GM12801 (cell line): ENCODE data around the gene HSD17B4.

ENCODE experiments used
- CTCF ChIP-seq: IDR thresholded peaks from one replicate; pipeline ENCODE4 v1.5.1; 2011; ENCODE audit warnings: control low read depth; ENCODE audit not compliant: insufficient read length; ENCODE audit errors: extremely low read depth

The HSD17B4 gene

DNA sequence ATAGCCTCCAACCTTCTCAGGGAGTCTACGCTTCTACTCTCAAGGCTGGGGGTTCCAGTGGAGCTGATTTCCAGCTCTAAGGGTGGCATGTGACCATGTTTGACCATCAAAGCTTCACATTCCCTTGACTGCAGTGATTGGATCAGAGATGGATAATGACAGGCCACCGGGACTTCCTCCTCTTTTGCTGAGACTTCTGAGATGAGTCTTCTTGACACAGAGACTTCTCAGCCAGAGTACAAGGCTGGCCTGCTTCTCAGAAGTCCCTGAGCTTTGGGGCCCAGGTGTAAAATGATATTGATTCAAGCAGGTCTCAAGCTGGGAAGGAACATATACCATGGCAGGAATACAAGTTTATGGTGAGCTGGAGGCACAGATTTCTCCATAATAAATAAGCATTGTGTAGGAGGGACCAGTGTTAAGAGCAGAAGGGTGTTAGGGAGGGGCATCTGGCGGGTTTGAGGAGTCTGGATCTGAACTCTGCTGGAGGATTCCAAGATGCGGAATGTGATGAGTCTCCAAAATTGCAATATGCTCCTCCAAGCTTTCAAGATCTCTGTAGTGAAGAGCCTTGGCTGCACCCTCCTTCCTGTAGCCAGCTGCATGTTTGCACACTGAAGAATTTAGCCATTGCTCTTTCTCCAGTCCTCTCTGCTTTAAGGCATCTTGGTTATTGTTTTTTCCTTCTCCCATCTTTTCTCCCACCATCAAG, 41.7 kb upstream of the HSD17B4 start:
- TF ChIP-seq CTCF = no peak

DNA sequence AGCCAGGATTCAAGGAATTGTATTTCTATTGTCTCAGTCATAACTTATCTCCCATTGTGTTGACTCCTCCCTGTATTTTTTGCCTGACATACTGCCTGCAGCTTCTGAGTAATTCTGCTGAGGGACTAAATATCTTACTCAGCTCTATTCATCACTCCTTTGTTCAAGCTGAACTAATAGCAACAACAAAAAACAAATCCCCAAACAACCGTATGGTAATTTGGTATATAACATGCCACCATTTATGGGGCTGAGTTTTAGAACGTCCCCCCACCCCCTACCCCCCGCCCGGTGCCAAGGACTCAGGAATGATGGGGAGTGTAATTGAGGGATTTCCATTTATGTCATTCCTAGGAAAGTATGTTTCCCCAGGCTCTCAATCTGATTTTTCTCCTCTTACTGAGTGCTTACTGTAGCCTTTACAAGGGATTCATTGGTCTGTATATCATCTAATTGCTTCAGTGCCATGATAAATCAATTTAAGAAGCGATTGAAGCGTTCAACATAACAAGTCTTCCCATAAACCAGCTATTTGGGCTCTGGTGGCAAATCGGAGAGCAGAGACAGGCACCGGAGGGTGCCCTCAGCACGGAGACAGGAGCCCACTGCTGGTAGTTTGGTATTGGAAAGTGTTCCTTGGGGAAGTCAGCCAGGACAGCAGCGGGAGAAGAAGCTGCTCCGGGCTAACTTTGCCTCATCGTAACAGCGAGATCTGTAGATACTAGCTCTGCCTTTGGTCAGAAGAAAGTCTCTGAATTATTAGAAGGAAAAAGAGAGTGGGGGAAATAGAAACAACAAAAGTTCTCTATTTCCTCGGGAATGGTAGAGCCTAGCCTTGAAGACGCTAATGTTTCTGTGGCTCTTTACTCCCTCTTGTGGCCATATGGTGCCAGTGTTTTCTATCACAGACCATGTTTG, 40.7 kb upstream of the HSD17B4 start:
- TF ChIP-seq CTCF = peak; percentile 10

DNA sequence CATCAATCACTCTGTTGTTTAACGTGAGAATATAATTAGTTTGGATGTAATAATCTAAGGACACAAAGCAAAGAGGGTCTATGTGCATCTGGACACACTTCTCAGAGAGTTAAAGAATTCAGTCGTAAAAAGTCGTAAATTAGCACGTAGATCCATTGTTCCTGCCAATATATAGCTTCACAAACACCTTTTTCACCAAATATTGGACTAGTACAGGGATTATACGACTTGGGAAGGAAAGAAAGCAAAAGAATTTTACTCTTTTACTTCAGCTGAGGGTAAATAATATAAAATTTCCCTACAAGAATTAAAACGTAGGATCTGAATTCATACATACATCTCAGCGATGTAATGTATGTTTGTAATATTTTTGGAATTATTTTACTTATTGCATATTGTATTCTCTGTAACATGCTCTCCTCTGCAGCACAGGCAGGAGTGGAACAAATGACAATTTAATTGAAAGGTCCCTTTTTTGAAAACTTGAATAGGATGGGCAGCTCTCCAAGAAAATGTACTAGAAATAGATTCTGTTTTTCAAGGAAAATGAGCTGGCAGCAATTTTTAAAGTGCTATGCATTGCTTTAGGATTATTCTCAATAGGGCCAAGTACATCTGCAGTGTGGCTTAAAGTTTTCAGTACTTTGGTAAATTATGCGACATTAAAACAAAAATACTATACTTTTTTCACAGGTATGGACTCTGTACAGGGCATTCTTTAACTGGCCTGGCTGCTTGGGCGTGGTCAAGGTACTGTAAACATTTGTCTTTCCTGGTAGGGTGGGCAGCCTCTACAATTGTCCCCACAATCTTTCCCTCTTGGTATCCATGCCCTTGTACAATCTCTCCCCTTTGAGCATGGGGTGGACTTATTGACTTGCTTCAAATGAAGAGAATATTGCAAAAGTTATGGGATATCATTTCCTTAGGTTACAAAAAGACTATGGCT, 39.7 kb upstream of the HSD17B4 start:
- no peak for TF ChIP-seq CTCF

GRCh38 chr5:119417891-119418605, 34.2 kb upstream of the HSD17B4 start:
- TF ChIP-seq CTCF = no peak

DNA sequence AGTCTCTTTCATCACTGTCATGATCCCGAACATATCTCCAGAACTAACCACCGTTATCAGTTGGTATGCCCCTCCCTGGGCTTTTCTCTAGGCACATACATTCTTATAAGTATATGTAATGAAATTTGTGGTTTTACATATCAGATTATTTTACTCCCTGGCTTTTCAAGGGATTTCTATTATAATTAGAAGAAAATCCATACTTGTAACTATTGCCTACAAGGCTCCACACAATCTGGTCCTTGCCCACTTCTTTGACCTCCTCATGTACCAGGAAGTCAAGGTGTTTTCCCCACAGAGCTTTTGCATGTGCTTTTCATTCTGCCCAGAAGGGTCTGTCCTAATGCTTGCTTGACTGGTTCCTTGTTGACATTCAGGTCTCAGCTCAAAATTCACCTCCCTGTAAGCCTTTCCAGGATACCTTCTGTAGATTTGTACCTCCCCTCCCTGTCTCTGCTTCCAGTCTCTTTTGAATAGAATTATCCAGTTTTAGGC, 33.6 kb upstream of the HSD17B4 start:
- no peak for TF ChIP-seq CTCF

- no peak for TF ChIP-seq CTCF
Observed at GRCh38 chr5:119420169-119420568, 32.1 kb upstream of the HSD17B4 start.
